RWPE1 (cell line): ENCODE measurements around the gene UBE2G2.

ENCODE experiments used
- CTCF ChIA-PET: fragments of 350-600 bp; sonication (Branson Sonifier 250); formaldehyde crosslinking; extraction: SDS; loops from one replicate; lab custom pipeline; 2021; lab: Yijun Ruan, JAX
- POLR2A ChIA-PET: fragments of 400-600 bp; formaldehyde crosslinking; extraction: SDS; loops from one replicate; lab custom pipeline; 2020; ENCODE audit warnings: antibody characterized with exemption; ENCODE audit not compliant: low non-redundant PET; lab: Yijun Ruan, JAX
- DNase-seq: peaks from one replicate; pipeline ENCODE4 v3.0.0; 2012; ENCODE audit warnings: low spot score
- H3K27ac ChIP-seq: fragments of 450-650 bp; 2 replicates; pipeline ENCODE4 v1.5.1; 2017
- TF ChIP-seq, protein P1 (sequence below): fragments of 450-650 bp; conservative IDR thresholded peaks from 2 replicates; pipeline ENCODE4 v1.5.1; 2017; ENCODE audit warnings: low read depth, mild to moderate bottlenecking

The UBE2G2 gene

GRCh38 chr21:44749759-44750674 lies 51.6 kb downstream of the UBE2G2 start:
- no peak overlapping the region for H3K27ac ChIP-seq
- CTCF ChIA-PET: interaction anchor here (0.6 to 0.9 kb wide), 2 partner anchors 133 to 240 kb away, joined by 3 to 5 read pairs; no protein-coding TSS in a partner anchor
- POLR2A ChIA-PET: no interaction called here
- no peak for DNase-seq
- TF ChIP-seq, protein P1, sequence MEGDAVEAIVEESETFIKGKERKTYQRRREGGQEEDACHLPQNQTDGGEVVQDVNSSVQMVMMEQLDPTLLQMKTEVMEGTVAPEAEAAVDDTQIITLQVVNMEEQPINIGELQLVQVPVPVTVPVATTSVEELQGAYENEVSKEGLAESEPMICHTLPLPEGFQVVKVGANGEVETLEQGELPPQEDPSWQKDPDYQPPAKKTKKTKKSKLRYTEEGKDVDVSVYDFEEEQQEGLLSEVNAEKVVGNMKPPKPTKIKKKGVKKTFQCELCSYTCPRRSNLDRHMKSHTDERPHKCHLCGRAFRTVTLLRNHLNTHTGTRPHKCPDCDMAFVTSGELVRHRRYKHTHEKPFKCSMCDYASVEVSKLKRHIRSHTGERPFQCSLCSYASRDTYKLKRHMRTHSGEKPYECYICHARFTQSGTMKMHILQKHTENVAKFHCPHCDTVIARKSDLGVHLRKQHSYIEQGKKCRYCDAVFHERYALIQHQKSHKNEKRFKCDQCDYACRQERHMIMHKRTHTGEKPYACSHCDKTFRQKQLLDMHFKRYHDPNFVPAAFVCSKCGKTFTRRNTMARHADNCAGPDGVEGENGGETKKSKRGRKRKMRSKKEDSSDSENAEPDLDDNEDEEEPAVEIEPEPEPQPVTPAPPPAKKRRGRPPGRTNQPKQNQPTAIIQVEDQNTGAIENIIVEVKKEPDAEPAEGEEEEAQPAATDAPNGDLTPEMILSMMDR: no peak

DNA sequence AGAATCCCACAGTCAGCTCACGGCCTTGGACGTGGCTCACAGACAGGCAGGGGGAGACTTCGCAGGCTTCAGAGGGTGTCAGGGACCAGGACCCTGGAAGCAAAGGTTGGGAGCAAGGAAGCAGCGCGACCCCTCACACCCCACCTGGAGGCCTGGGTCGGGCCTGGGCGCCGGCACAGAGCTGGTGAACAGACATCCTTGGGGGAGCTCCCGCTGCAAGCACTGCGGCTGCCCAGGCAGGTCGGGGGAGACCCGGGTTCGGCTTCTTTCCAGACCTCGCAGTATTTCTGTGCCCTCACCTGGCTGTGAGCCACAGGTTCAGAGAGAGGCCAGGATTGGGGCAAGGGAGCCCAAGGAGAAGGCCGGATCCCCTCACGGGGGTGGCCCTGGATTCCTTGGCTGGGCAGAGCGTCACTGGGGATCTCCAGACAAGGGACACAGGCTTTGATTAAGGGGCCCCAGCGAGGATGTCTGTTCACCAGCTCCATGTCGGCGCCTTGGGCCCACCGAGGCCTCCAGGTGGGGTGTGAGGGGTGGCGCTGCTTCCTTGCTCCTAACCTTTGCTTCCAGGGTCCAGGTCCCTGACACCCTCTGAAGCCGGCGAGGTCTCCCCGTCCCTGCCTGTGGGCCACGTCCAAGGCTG lies 52.4 kb downstream of the UBE2G2 start:
- ChIA-PET CTCF (interaction anchor here (0.6 to 0.9 kb wide), 2 partner anchors 134 to 239 kb away, joined by 3 to 5 read pairs; no protein-coding TSS in a partner anchor), POLR2A (no interaction called here)
- TF ChIP-seq, protein P1: no peak
- no peak for DNase-seq
- H3K27ac ChIP-seq: no peak overlapping the region

DNA sequence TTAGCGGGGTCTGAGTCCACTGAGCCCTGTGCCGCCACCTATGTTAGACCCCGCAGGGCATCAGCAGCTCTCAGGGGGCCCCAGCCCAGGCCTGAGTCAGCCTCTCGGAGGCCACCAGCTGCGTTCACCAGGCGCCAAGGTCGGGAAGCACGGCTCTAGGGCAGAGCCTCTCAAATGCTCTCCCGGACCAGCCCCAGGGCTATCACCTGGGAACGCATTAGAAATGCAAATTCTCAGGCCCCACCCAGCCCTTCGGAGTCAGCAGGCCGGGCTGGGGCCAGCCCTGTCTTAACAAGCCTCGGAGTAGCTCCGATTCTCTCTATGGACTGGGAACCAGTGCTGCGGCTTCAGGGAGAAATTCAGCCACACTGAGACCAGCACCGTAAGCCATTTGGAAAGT lies 53.0 kb downstream of the UBE2G2 start:
- CTCF ChIA-PET: no interaction called here
- no peak for DNase-seq
- no peak overlapping the region for H3K27ac ChIP-seq
- TF ChIP-seq, protein P1: no peak
- POLR2A ChIA-PET: no interaction called here

GRCh38 chr21:44742418-44743153 lies 59.0 kb downstream of the UBE2G2 start:
- ChIA-PET CTCF (interaction anchor here (0.6 to 2.5 kb wide), 13 partner anchors 9 to 396 kb away, joined by 3 to 21 read pairs (median 4); partner anchors contain the start of gene KRTAP12-3), POLR2A (no interaction called here)
- H3K27ac ChIP-seq: no peak overlapping the region
- TF ChIP-seq, protein P1: peak; percentile 48
- DNase-seq: no peak

DNA sequence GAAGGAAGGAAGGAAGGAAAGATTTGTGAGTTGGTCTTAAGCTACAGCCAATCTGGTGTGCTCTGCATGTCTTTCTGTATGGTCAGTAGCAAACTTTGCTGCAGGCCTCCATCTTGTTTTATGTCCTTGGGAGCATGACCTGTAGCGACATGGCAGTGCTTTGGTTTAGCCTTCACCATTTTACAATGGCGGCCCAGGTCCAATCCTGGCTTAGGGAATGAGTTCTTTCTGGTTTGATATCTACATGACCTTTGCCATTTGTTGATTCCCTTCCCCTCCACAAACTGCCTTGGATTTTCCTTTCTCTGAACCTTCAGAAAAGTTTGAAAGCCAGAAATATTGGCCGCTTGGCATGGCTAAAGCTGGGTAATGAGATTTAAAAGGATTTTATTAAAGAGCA lies 59.7 kb downstream of the UBE2G2 start:
- ChIA-PET CTCF (interaction anchor here (0.9 to 2.5 kb wide), 9 partner anchors 9 to 236 kb away, joined by 3 to 21 read pairs (median 5); no protein-coding TSS in a partner anchor), POLR2A (no interaction called here)
- no peak for DNase-seq
- no peak overlapping the region for H3K27ac ChIP-seq
- TF ChIP-seq, protein P1: no peak

DNA sequence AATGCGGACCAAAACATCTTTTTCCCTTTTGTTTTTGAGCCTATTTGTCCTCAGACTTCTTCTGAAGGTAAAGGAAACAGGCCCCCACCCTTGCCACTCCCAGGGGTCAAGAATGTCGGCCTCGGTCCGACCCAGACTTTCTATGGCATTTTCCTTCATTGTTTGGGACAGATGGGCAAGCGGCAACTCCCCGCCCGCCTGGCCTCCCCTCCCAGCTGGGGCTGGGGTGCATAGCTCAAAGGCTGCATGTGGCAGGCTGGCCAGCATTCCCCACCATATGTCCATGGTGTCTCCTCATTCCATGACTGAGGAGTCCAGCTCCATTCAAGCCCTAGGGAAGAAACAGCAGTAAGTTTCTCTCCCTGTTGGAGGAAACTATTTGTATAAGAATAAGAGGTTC lies 60.9 kb downstream of the UBE2G2 start:
- ChIA-PET CTCF (interaction anchor here (1.5 to 2.1 kb wide), 2 partner anchors 53 to 230 kb away, joined by 4 to 10 read pairs; no protein-coding TSS in a partner anchor), POLR2A (no interaction called here)
- DNase-seq: no peak
- H3K27ac ChIP-seq: no peak overlapping the region
- TF ChIP-seq, protein P1: no peak
